Upper lobe of right lung (tissue), 1 donor: ENCODE data around the gene CHMP1B. TPM values are rescaled to one million over a fixed set of nuclear protein-coding genes. Genes with fewer than 3 reads are reported as not detected.

Source experiments
- ATAC-seq: fragments of 200-7000 bp; cut with Tn5 transposase; one replicate; pipeline ENCODE4 v1.9.1; 2020; ENCODE audit warnings: mild to moderate bottlenecking, moderate library complexity
- DNase-seq: peaks from one replicate; pipeline ENCODE4 v3.0.0-alpha.2; 2020
- H3K27ac ChIP-seq: fragments of 200-600 bp; one replicate; pipeline ENCODE4 v1.8.0; 2022
- H3K27me3 ChIP-seq: fragments of 200-600 bp; one replicate; pipeline ENCODE4 v1.8.0; 2022; ENCODE audit warnings: mild to moderate bottlenecking
- H3K36me3 ChIP-seq: fragments of 200-600 bp; one replicate; pipeline ENCODE4 v1.8.0; 2022
- H3K4me1 ChIP-seq: fragments of 200-600 bp; one replicate; pipeline ENCODE4 v1.8.0; 2022
- H3K4me3 ChIP-seq: fragments of 200-600 bp; one replicate; pipeline ENCODE4 v1.8.0; 2022; ENCODE audit warnings: mild to moderate bottlenecking
- H3K9me3 ChIP-seq: fragments of 200-600 bp; one replicate; pipeline ENCODE4 v1.8.0; 2022
- CTCF ChIP-seq: fragments of 200-600 bp; IDR thresholded peaks from one replicate; pipeline ENCODE4 v1.8.0; 2022; ENCODE audit warnings: antibody characterized with exemption
- intact Hi-C: fragments of 100-400 bp; cut with DNase I; formaldehyde crosslinking; loops from one replicate; pipeline ENCODE4 v1.11.0; 2022
- total RNA-seq: library from RNA; stranded (reverse); fragmentation: NEBNext Ultra II Directional; extraction: Animal tissue kit (Norgen Biotek cat#: 25700); gene quantifications from one replicate; pipeline ENCODE4 v1.2.1, GENCODE V29; 2021
- donor health status: DM: no; HTN: yes; CAD: no; lungs with severe emphysema.

Gene CHMP1B
- total RNA-seq, 1 donor from 2014 or later, result 42.6 TPM

DNA sequence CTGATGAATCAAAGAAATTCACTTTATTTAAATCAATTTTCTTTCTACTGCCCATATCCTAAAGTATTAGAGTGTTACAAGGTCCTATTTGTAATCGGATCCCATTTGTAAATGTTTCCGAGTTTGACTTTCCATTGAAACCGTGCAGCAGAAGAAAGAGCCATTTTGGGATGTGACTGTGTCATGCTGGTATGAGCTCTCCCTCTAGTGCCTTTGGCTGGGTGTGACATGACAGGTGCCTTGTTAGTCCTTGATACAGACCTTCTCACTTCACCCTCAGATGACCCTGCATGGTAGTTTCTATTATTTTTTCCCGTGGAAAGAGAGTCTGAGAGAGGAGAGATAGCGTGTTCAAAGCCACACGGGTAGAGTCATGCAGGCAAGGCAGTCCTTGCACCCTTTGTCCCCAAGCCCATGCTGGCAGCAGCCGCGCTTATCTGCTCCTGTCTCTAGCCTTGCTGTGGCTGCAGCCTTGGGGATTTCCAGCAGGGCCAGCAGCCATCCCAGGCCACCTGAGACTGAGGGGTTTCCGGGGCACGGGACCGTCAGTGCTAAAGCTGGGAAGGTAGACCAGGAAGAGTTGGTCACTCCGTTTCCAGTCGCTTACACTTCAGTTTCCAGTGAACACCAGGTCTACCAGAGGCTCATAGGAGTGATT, 21.4 kb downstream of the CHMP1B start:
- DNase-seq (no peak), ATAC-seq (peak; percentile 88)
- H3K4me3 ChIP-seq, result no peak overlapping the region
- peaks cover 5% of the 10 kb centered on the region for H3K36me3 ChIP-seq
- TF ChIP-seq CTCF, result peak; percentile 35
- H3K27ac ChIP-seq, result no peak overlapping the region
- H3K9me3 ChIP-seq, result no peaks in the 10 kb centered on the region
- H3K27me3 ChIP-seq, result no peaks in the 10 kb centered on the region
- intact Hi-C loops, result no loop called here
- H3K4me1 ChIP-seq, result no peaks in the 10 kb centered on the region

DNA sequence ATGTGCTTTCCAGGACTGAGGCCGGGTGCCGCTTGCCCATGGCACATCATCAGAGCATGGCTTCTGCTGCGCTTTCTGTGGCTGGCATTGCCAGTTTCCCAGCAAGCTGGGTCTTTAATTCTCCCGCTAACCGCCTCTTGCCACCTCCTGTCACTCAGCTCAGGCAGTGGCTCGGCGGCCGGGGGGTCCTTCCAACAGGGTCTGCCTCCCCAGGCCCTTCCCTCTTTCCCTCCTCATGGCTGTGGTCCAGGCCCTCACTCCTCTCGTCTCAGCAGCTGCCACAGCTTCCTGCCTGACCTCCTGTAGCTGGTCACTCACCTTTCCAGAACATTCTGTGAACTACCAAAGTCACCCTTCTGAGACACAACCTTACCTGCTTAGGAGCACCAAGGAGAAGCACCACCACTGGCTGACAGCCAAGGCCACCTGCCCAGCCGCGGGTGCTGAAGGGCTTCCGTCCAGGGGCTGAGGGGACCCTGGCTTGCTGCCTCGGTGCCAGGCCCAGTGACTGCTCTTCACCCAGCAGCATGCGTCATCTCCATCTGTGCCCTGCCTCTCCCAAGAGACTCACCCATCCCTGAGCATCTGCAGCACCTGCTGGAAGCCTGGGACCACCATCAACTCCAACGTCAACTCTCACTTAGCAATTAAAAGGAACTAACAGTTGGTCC, 22.6 kb downstream of the CHMP1B start:
- Histone ChIP-seq H3K4me1 (no peaks in the 10 kb centered on the region), H3K27ac (no peak overlapping the region), H3K27me3 (no peaks in the 10 kb centered on the region), H3K4me3 (no peak overlapping the region), H3K36me3 (peaks cover 5% of the 10 kb centered on the region), H3K9me3 (no peaks in the 10 kb centered on the region)
- intact Hi-C loops, result no loop called here
- ATAC-seq (no peak), DNase-seq (no peak)
- TF ChIP-seq CTCF, result no peak

- Histone ChIP-seq H3K27ac (no peak overlapping the region), H3K27me3 (no peaks in the 10 kb centered on the region), H3K4me1 (no peaks in the 10 kb centered on the region), H3K4me3 (no peak overlapping the region), H3K36me3 (peaks cover 5% of the 10 kb centered on the region), H3K9me3 (no peaks in the 10 kb centered on the region)
- ATAC-seq (no peak), DNase-seq (no peak)
- TF ChIP-seq CTCF, result no peak
- intact Hi-C loops, result no loop called here
Measured at GRCh38 chr18:11874676-11875075, 23.5 kb downstream of the CHMP1B start.

- ATAC-seq (peak; percentile 56), DNase-seq (no peak)
- no peak overlapping the region for H3K27ac ChIP-seq
- H3K4me1 ChIP-seq, result no peaks in the 10 kb centered on the region
- H3K36me3 ChIP-seq, result peaks cover 5% of the 10 kb centered on the region
- H3K4me3 ChIP-seq, result no peak overlapping the region
- no peaks in the 10 kb centered on the region for H3K9me3 ChIP-seq
- no peak for TF ChIP-seq CTCF
- intact Hi-C loops, result no loop called here
- H3K27me3 ChIP-seq, result no peaks in the 10 kb centered on the region
Measured at GRCh38 chr18:11877497-11878135, 26.4 kb downstream of the CHMP1B start.

DNA sequence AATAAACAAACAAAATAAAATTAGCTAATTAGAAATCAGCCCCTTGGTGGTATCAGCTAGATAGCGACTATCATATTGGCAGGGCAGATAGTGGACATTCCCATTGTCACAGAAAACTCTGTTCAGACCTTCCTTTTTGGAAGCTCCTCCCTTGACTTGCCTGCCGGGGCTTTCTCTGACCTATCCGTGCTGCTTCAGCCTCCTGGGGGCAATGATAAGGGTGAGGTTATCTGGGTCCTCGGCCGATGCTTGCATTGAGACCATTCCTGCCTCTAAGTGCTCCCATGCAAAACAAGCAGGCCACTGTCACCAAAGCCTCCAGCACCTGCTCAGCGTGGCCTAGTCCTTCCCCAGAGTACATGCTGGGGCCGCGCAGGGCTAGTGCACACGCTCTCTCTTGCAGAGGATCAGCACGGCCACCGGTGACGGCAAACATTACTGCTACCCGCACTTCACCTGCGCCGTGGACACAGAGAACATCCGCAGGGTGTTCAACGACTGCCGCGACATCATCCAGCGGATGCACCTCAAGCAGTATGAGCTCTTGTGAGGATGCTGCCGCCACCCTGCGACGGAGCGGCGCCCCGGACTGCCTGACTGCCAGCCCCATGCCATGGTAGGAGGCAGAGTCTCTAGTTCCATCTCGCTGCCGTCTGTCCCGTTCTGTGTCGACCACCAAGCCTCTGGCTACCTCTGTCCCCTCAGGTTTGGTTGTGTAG, 29.5 kb downstream of the CHMP1B start:
- H3K27me3 ChIP-seq, result no peaks in the 10 kb centered on the region
- no peak overlapping the region for H3K4me3 ChIP-seq
- DNase-seq (no peak), ATAC-seq (no peak)
- H3K36me3 ChIP-seq, result peaks cover 24% of the 10 kb centered on the region
- no peak overlapping the region for H3K27ac ChIP-seq
- intact Hi-C loops, result no loop called here
- H3K4me1 ChIP-seq, result no peaks in the 10 kb centered on the region
- H3K9me3 ChIP-seq, result no peaks in the 10 kb centered on the region
- no peak for TF ChIP-seq CTCF
